ENCODE results near the gene SCP2.

- TF ChIP-seq, protein P1, sequence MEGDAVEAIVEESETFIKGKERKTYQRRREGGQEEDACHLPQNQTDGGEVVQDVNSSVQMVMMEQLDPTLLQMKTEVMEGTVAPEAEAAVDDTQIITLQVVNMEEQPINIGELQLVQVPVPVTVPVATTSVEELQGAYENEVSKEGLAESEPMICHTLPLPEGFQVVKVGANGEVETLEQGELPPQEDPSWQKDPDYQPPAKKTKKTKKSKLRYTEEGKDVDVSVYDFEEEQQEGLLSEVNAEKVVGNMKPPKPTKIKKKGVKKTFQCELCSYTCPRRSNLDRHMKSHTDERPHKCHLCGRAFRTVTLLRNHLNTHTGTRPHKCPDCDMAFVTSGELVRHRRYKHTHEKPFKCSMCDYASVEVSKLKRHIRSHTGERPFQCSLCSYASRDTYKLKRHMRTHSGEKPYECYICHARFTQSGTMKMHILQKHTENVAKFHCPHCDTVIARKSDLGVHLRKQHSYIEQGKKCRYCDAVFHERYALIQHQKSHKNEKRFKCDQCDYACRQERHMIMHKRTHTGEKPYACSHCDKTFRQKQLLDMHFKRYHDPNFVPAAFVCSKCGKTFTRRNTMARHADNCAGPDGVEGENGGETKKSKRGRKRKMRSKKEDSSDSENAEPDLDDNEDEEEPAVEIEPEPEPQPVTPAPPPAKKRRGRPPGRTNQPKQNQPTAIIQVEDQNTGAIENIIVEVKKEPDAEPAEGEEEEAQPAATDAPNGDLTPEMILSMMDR (IDR thresholded peaks at IDR 0.05), result no peak
- TF ChIP-seq POLR2A (IDR thresholded peaks at IDR 0.05) (no peak), EP300 (IDR thresholded peaks at IDR 0.05) (no peak)
Observed at GRCh38 chr1:53073868-53074311, 146.8 kb downstream of the SCP2 start.
